Muscle of arm (tissue), 12 donors: ENCODE data around the gene PKIG. TPM values are rescaled to one million over a fixed set of nuclear protein-coding genes. Genes with fewer than 3 reads are reported as not detected.

ENCODE experiments used
- DNase-seq: peaks from one replicate; pipeline ENCODE4 v3.0.0-alpha.2; 2013
- polyA plus RNA-seq, 12 donors: library from polyadenylated mRNA; unstranded; fragments of 120-200 nt; gene quantifications; one replicate each; pipeline ENCODE4 v1.2.1, GENCODE V29; 2013; ENCODE audit not compliant: insufficient read length in 12 of 12

Gene PKIG
- polyA plus RNA-seq, 12 donors, result 37.8 to 59.4 (median 46.1) TPM; not detected in 1

- DNase-seq, result no peak
Measured at GRCh38 chr20:44590980-44591778, 8.8 kb downstream of the PKIG start.

- no peak for DNase-seq
Measured at GRCh38 chr20:44592366-44592765, 10.0 kb downstream of the PKIG start.

- DNase-seq, result no peak
Measured at GRCh38 chr20:44593751-44594150, 11.4 kb downstream of the PKIG start.

GRCh38 chr20:44594730-44595129 is 12.4 kb downstream of the PKIG start:
- no peak for DNase-seq

- DNase-seq, result no peak
Measured at GRCh38 chr20:44596010-44596409, 13.6 kb downstream of the PKIG start.

- DNase-seq, result no peak
Measured at GRCh38 chr20:44596876-44597275, 14.5 kb downstream of the PKIG start.

GRCh38 chr20:44597516-44597915 is 15.1 kb downstream of the PKIG start:
- DNase-seq, result no peak

- no peak for DNase-seq
Measured at GRCh38 chr20:44597930-44598329, 15.6 kb downstream of the PKIG start.

- no peak for DNase-seq
Measured at GRCh38 chr20:44598423-44599305, 16.3 kb downstream of the PKIG start.

GRCh38 chr20:44599715-44600114 is 17.3 kb downstream of the PKIG start:
- DNase-seq, result no peak

- no peak for DNase-seq
Measured at GRCh38 chr20:44600301-44600700, 17.9 kb downstream of the PKIG start.

GRCh38 chr20:44600758-44601201 is 18.4 kb downstream of the PKIG start:
- DNase-seq, result no peak

GRCh38 chr20:44601236-44601671 is 18.9 kb downstream of the PKIG start:
- peak; percentile 57 for DNase-seq

GRCh38 chr20:44601801-44602204 is 19.4 kb downstream of the PKIG start:
- DNase-seq, result peak; percentile 91

- DNase-seq, result no peak
Measured at GRCh38 chr20:44603327-44603726, 20.9 kb downstream of the PKIG start.

- DNase-seq, result no peak
Measured at GRCh38 chr20:44606725-44607441, 24.5 kb downstream of the PKIG start.

- no peak for DNase-seq
Measured at GRCh38 chr20:44609006-44609515, 26.7 kb downstream of the PKIG start.

GRCh38 chr20:44609516-44610312 is 27.3 kb downstream of the PKIG start:
- peak; percentile 89 for DNase-seq

- DNase-seq, result no peak
Measured at GRCh38 chr20:44610313-44610962, 28.1 kb downstream of the PKIG start.

GRCh38 chr20:44613575-44613974 is 31.2 kb downstream of the PKIG start:
- DNase-seq, result no peak
